Activated T-cell treated with anti-CD3 and anti-CD28 coated beads, Interleukin-2, amount 50 U/mL, for 1 hour (primary cell): Measurements from ENCODE around the gene CCDC3.
"Not testable (repeated sequence)": the region's sequence is repeated elsewhere in the genome, so short reads cannot be mapped to it uniquely, and the experiment has no call there.

Experiments
- DNase-seq: peaks from one replicate; pipeline ENCODE4 v3.0.0-alpha.2; 2020

The CCDC3 gene

GRCh38 chr10:13001041-13001886 lies at the start of gene CCDC3:
TSS of gene CCDC3 (minus strand) at chr10:13001713. CDS start at chr10:13001570, 143 bp downstream.
- DNase-seq, result no peak

DNA sequence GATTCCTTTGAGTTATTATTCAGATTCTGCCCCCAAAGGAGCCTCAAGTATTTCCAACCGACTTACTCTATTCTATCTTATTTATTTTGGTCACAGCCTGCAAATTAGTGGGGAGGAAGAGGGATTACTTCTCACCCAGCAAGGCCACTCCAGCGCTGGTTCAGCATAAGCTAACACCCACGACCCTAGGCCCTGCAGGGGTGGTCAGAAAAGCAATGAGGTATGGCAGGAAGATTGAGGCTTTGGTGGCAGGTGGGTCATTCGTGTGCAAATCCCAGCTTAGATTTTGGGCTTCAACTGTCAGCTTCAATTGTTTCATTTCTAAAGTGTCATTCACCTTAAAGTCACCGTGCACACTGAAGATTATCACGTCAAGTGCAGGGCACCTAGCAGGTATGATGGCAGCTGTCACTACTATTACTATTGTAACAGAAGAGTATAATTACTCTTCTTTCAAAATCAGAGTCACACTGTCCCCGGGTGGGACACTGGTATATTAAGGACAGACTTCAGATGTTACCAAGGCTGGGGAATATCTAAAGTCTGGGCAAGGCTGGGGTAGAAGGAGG lies 49.7 kb upstream of the CCDC3 start:
- DNase-seq, result no peak

DNA sequence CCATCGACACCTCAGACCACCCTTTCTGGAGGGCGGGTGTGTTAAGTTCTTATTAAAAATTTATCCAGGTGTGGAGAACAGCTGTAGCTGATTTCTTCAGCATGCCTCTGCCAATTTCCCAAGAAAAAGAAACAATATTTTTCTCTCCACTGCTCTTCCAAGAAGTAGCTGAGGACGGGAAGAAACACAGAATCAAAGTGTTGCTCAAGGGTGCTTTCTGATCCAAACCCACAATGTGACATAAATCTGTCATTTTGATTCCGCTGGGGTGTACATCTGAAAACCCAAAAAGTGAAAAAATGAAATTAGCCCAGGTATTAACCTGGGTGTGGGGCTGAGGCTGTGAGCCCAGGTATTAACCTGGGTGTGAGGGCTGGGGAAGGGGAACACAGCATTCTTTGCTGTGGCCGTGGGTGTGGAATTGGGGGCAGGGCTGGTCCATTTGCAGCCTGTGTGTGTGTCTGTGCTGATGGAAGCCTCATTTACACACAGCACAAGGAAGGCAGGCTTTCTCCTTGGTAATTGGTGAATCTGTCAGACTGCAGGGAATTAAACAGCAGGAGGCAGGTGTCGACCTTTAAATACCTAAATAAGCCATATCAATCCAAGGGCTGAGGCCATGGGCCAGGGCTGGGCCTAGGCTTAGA lies 48.4 kb upstream of the CCDC3 start:
- no peak for DNase-seq

DNA sequence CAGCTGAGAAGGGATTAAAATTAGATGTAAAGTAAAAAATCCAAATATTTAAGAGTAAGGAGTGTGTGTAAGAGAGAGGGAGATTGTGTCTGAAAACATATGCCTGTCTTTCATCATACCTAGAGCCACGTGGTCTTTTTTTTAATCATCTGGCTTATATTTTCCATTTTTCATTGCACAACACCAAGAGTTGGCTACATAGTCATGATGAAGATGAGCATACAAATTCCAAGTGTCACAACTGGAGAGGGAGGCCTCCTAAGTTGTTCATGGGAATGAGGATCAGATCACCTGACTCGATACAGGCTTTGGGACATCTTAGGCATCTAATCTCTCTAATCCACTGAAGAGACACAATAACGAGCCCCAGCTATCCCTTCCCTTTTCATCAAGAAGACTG lies 47.2 kb upstream of the CCDC3 start:
- DNase-seq, result no peak

GRCh38 chr10:13047529-13048206 lies 46.2 kb upstream of the CCDC3 start:
- DNase-seq, result no peak

- no peak for DNase-seq
Observed at GRCh38 chr10:13046851-13047528, 45.5 kb upstream of the CCDC3 start.

DNA sequence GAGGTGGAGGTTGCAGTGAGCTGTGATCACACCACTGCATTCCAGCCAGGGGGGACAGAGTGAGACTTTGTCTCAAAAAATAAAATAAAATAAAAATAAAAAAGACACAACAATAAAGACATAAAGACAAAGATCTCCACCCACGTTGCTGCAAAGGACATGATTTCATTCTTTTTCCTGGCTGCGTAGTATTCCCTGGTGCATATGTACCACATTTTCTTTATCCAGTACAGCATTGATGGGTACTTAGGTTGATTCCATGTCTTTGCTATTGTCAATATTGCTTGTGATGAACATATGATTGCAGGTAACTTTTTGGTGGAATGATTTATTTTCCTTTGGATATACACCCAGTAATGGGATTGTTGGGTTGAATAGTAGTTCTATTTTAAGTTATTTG lies 42.0 kb upstream of the CCDC3 start:
- DNase-seq, result no peak

GRCh38 chr10:13039761-13040160 lies 38.2 kb upstream of the CCDC3 start:
- no peak for DNase-seq

- no peak for DNase-seq
Observed at GRCh38 chr10:13038391-13038790, 36.9 kb upstream of the CCDC3 start.

DNA sequence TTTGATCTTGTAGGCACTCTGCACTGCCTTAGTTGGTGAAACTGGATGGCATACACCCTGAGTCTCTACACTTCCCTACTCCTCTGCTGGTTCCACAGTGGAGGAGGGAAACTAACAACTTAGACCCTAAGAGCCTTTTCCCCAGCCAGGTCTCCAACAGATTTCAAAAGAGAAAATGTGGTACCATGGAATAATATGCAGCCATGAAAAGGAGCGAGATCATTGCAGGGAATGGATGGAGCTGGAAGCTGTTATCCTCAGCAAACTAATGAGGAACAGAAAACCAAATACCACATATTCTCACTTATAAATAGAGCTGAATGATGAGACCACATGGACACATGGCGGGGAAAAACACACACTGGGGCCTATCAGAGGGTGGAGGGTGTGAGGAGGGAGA lies 36.3 kb upstream of the CCDC3 start:
- DNase-seq, result no peak

DNA sequence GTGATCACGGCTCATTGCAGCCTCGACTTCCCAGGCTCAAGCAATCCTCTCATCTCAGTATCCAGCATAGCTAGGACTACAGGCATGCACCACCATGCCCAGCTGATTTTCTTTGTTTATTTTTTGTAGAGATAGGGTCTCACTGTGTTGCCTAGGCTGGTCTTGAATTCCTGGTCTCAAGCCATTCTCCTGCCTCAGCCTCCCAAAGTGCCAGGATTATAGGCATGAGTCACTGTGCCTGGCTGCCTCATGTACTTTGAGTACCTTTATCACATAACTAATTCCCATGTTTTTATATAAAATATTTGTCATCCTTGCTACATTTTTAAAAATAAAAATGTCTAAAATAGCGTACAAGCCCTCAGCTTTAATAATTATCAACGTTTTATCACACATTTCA lies 35.3 kb upstream of the CCDC3 start:
- no peak for DNase-seq

DNA sequence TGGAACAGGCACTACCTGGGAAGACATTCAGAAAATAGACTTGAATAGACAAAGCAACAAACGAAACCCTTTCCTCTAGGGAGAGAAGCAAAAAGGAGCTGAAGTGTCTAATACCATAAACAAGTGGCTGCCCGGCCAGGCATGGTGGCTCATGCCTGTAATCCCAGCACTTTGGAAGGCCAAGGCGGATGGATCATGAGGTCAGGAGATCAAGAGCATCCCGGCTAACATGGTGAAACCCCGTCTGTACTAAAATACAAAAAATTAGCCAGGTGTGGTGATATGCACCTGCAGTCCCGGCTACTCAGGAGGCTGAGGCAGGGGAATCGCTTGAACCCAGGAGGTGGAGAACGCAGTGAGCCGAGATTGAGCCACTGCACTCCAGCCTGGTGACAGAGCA lies 34.2 kb upstream of the CCDC3 start:
- not testable (repeated sequence) for DNase-seq

- DNase-seq, result no peak
Observed at GRCh38 chr10:13026873-13027272, 25.4 kb upstream of the CCDC3 start.

GRCh38 chr10:13023754-13024153 lies 22.2 kb upstream of the CCDC3 start:
- DNase-seq, result no peak

DNA sequence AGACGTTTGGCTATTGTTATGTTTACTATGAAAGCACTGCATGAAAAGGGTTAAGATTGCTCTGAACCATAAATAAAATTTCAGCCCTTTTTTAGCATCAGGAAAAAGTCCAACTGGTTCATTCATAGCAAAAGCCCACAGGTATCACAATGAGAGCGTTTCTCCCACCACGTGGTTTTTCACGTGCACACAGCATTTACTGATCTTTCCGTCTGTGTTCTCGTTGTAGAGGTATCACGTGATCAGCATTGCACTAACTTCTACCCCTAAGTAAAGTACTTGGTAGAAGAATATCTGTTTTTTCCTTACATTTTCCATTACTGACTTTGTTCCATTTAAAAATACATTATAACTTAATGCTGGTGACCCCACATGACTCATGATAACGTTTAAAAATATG lies 17.8 kb upstream of the CCDC3 start:
- no peak for DNase-seq

- DNase-seq, result no peak
Observed at GRCh38 chr10:13018171-13018570, 16.7 kb upstream of the CCDC3 start.

GRCh38 chr10:13016886-13017285 lies 15.4 kb upstream of the CCDC3 start:
- no peak for DNase-seq

DNA sequence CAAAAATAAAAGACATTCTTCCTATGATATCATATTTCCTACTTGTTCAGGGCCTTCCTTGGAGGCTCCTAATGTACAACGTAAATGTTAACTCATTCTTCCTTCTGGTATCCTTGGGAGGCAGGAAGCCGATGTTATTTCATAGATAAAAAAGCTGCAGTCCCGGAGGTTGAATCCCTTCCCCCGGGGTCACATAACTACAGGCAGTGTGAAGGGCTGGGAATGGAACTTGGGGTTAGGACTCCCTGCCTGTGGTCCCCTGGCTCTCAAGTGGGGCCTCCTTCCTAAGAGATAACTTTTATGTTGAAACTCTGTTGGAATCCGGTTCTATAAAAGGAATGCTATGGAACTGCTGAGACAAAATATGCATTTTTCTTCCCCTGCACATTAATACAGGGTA lies 14.9 kb upstream of the CCDC3 start:
- no peak for DNase-seq

GRCh38 chr10:13006037-13006436 lies 4.5 kb upstream of the CCDC3 start:
- DNase-seq, result no peak

- no peak for DNase-seq
Observed at GRCh38 chr10:13003759-13004158, 2.2 kb upstream of the CCDC3 start.

DNA sequence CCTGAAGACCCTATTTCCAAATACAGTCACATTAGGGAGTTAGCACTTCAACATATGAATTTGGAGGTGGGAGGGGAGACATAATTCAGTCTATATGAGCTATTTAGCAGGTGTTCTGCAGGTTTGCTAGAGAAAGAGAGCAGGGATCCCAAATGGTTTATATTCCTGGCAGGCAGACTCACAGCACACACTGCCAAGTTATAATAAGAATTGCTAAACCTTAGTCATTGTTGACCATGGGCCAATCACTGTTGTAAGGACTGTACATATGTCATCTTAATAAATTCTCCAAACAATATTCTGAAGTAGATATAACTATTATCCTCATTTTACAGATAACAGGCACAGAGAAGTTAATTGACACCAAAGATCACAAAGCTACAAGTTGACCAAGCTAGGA lies 1.5 kb upstream of the CCDC3 start:
- no peak for DNase-seq

DNA sequence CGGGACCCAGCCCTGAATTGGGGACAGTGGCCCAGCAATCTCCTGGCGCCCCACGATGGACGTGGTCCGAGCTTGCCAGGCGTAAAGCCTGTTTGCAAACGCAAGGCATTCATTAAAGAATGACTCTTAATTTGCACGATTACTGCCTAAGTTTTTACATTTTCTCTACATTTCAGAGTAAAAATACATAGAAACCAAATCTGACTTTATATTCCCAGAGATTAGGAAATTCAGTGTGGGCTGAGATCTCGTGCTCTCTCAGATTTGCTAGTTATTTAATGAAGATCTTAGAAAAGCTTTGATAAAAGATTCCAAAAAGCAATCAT lies 337 bp upstream of the CCDC3 start:
- DNase-seq, result no peak

- no peak for DNase-seq
Observed at GRCh38 chr10:13000431-13000830, 1.1 kb downstream of the CCDC3 start.
